ENCODE measurements around the gene CFP.

GRCh38 chrX:47578692-47579091 is 51.0 kb downstream of the CFP start:
- TF ChIP-seq POLR2A (IDR thresholded peaks at IDR 0.05), result no peak
- TF ChIP-seq, protein P1, sequence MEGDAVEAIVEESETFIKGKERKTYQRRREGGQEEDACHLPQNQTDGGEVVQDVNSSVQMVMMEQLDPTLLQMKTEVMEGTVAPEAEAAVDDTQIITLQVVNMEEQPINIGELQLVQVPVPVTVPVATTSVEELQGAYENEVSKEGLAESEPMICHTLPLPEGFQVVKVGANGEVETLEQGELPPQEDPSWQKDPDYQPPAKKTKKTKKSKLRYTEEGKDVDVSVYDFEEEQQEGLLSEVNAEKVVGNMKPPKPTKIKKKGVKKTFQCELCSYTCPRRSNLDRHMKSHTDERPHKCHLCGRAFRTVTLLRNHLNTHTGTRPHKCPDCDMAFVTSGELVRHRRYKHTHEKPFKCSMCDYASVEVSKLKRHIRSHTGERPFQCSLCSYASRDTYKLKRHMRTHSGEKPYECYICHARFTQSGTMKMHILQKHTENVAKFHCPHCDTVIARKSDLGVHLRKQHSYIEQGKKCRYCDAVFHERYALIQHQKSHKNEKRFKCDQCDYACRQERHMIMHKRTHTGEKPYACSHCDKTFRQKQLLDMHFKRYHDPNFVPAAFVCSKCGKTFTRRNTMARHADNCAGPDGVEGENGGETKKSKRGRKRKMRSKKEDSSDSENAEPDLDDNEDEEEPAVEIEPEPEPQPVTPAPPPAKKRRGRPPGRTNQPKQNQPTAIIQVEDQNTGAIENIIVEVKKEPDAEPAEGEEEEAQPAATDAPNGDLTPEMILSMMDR (IDR thresholded peaks at IDR 0.05), result no peak
